NCI-H2107 treated with DMSO at 0.1 percent for 48 hours (cell line): Measurements from ENCODE around the gene MSH2.
"Not testable (repeated sequence)": the region's sequence is repeated elsewhere in the genome, so short reads cannot be mapped to it uniquely, and the experiment has no call there.

Experiments
- DNase-seq: peaks from one replicate; lab custom pipeline; 2025; ENCODE audit not compliant: unreplicated experiment; lab: John Stamatoyannopoulos, UW

Gene MSH2

DNA sequence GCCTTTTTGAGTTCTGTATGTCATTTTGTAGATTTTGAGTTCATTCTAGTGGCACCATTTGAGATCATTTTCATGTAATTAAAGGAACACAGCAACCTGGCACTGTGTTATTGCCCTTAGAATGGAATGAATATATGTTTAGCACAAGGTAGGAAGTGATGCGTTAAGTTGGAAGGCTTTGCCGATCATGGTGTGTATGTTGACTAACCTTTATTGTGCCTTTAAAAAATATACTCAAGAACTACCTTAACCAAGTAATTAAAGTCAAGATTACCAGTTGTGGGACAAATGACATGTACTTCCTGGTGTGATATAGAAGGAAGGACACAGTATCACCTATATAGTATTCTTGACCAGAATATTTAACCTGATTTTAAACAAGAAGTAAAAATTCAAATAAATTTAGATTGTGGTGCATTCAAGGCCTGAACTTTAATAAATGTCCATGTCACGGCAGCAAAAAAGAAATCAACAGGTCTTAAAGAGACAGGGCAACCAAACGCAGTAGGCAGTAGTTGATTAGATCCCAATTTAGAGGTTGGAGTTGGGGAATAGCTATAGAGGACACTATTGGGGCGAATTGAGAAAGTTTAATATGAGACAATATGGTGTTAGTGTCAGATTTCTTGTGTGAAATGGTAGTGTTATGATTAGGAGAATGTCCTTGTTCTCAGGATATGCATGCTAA, 68.6 kb downstream of the MSH2 start:
- no peak for DNase-seq

DNA sequence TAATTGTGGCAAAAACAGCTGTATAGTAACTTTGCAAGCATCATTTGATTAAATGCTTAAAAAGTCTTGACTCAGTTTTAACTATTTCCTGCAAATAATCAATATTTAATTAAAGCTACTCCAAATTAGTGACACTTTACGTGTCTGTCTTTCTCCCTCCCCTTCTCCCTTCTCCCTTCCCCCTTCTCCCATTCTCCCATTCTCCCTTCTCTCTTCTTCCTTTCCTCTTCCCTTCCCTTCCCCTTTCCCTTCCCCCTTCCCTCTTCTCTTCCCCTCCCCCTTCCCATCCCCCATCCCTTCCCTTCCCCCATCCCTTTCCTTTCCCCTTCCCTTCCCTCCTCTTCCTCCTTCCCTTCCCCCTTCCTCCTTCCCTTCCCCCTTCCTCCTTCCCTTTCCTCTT, 76.9 kb downstream of the MSH2 start:
- no peak for DNase-seq

DNA sequence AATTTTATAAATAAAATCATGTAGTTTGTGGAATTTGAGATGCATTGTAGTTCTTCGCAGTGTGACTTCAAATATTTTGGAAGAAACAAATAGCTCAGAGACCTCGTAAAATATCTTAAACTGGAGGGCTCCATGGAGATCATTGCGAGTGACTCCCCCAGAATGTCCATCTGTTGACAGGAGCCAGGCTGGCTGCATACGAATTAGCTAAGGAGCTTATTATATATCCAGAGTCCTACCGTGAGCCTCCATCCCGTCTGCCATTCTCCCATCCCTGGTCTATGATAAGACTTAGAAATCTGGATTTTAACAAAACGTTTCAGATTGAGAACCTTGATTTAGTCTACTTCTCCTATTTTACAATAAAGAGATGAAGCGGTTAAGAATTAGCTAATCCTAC, 80.2 kb downstream of the MSH2 start:
- no peak for DNase-seq

DNA sequence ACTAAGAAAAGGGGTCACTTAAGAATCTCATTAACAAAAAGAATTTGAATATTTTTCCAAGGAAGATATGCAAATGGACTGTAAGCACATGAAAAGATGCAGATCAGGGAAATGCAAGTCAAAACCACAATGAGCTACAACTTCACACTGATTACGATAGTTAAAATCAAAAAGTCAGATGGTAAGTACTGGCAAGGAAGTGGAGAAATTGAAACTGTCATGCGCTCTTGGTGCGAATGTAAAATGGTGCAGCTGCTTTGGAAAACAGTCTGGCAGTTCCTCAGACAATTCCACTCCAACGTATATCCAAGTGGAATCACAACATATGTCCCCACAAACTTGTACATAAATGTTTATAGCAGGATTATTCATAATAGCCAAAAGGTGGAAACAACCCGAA, 81.4 kb downstream of the MSH2 start:
- no peak for DNase-seq

DNA sequence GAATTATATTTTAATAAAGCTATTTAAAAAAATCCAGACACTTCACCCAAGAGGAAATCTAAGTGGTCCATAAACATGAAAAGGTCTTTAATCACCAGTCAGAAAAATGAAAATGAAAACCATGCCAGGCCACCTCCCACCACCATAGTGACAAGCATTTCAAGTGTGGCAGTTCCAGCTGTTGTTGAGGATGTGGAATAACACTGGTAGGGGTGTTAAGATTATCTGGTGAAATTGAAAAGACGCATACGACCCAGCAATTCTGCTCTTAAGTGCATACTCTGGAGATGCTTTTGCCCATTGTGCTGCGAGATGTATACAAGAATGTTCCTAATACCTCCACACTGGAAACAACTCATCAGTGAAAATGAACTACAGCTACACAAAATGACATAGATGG, 82.2 kb downstream of the MSH2 start:
- DNase-seq, result no peak

DNA sequence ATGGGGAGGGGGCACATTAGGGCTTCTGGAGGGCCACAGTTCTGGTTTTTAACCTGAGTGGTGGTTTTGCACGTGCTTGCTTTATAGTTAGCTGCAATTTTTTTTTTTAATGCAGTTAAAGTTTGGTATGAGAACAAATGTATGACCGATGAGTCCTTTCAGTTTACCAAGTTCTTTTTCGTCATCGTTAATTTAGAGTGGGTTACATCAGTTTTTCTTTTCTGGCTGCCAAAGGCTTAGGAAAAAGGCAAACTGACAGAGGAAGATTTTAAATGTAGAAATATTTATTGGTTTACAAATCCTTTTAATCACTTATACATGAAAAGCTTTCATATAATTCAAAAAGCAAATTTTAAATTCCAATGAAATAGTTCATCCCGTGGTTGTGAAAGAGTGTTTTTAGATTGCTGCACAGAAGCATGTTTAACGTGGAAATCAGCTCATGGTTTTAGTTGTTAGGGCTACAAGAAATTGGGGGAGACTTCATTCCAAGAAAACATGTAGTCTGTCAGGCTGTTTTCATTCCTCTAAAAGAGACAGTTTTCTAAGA, 82.9 kb downstream of the MSH2 start:
- DNase-seq, result no peak

DNA sequence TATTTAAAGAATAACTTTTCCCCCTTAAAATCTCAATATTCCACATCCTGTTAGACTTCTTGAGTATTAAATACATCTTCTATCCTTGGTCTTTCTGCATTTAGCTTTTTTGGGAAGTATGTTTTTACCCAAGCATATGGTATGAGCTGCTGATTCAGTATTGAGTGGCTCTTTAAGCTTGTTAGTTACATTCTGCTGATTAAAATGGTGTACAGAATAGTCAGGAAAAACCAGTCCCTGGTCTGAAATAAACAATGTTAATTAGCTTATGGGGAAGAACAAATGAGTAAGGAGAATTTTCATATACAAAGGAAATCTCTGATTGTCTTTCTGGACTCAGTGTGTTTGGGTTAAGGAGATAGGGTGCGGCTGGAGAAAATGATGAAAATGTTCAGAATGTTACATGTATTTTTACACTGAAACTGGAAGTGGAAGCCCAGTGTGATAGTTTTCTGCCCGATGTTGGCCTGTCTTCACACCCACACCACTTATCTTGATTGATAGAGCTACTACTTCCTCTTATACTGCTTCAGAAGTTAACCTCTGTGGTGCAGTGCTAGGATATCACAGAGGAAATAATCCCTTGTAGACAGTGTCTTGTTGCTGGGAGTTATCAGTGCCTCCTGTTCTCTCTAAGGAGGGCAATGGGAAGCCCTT, 84.0 kb downstream of the MSH2 start:
- DNase-seq, result no peak

DNA sequence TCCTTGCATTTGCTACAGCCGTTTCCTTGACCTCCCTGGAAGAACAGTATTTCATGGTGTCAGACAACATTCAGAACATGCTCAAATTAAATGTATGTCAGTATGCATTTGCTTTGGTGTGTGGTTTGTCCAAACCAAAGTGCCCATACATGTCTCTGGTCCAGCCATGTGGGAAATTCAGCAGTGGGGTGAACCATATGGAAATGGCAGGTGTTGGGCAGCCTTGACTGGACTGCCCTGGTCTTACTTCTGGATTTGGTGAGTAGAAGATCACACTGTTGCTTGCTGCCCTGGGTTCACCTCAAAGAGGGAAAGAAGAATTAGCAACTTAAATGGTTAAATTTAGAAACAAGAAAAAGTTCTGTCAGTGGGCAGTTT, 84.5 kb downstream of the MSH2 start:
- no peak for DNase-seq

DNA sequence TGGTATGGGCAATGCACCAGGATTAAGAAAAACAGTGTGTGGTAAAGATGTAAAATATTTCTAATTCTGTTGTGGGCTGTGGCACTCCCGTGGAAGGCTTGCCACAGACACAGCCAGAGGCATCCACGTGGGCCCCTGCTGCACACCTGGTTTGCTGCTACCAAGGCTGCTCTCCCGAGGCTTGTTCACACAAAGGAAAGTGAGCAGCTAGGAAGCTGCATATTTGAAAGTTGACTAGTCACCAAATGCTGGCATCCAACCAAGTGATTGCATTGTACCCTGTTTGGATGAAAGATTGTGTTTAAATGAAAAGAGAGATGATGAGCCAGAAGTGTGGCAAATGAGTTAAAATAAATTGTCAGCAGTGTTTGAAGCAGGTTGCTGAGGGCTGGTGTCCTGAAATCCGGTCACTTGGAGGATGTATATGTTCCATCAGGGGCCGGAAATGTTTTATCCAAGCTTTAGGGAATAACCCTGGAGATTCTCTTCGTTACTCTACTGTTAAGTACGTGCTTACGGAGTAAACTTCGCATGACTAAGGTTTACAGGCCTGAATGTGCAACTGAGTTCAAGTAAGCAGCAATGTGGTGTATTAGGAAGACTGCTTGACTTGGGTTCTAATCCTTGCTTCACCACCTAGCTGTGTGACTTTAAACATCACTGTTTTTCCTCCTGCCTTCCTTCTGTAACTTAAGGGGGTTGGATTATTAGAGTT, 86.1 kb downstream of the MSH2 start:
- DNase-seq, result no peak

DNA sequence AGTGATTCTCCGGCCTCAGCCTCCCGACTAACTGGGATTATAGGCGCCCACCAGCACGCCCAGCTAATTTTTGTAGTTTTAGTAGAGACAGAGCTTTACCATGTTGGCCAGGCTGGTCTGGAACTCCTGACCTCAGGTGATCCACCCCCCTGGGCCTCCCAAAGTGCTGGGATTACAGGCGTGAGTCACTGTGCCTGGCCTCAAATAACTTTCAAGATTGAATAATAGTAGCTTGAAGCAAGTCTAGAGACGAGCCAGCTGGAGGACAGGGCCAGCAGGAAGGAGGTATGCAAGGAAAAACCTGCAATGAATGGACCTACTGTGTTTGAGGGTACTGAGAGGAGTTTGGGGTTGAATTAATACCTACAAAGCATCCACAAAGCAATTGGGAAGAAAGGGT, 87.5 kb downstream of the MSH2 start:
- DNase-seq, result no peak

DNA sequence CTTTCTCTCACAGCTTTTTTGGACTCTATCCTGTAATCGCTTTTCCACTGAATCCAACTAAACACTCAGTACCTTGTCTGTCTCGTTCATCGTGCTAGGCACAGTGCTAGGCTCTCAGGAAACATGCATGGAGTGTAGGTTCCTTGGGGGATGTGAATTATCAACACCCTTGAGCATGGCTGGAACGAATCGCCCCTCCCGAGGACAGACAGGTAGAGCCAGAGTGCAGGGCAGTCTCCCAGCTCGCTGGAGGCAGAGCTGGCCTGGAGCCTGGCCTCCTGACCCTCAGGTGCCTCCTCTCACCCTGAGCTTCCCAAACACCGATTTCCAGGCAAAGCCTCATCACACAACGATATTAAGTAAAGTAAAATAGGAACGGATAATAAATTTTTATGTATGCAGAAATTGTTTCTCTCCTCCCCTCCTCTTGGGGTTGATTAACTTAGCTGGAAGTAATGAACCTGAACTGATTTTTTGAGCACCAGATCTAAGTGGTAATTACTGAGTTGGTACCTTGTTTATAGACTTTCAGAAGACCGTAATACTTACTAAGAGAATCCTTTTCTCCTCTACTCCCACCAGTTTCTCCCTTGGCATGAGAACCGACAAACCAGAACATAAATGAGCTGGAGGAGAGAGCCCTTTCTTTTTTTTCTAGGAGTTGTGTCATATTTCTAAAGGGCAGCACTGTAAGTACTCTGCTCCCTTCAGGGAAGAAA, 90.5 kb downstream of the MSH2 start:
- DNase-seq, result no peak

DNA sequence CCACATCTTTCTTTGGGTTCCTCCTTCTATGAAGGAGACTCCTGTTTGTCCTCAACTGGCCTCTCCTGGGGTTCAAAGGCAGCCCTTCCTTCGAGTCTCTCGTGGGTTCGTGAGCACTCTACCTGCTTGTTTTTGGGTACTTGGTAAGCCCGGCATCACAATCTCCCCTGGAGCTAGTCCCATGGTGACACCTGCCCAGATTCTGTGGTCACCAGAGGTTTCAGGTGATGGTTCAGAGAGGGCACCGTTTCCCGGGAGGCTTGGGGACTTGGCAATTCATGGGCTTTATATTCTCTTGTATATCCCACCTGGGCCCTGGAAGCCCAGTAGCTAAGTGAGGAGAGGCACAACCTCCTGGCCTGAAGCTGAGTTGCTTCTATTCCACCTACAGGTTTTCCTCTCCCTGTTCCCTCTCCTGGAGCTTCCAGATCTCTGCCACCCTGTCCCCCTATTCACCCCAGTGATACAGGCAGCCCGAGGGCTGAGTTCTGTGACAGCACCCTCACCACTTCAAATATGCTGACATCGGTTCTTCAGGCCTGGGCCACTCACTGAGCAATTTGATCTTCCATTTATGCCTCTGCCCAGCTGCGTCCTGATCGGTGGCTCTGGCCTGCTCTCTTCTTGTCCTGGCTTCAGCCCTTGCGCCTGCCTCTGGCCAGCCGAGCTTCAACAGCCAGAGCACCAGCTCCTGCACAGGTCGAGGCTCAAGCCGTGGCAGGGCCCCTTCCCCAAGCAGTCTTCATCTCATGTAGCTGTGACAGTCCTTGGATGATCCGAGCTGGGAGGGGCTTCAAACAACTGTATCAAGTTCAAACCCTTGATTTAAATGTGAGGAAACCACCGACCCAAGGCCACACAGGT, 91.5 kb downstream of the MSH2 start:
- no peak for DNase-seq

DNA sequence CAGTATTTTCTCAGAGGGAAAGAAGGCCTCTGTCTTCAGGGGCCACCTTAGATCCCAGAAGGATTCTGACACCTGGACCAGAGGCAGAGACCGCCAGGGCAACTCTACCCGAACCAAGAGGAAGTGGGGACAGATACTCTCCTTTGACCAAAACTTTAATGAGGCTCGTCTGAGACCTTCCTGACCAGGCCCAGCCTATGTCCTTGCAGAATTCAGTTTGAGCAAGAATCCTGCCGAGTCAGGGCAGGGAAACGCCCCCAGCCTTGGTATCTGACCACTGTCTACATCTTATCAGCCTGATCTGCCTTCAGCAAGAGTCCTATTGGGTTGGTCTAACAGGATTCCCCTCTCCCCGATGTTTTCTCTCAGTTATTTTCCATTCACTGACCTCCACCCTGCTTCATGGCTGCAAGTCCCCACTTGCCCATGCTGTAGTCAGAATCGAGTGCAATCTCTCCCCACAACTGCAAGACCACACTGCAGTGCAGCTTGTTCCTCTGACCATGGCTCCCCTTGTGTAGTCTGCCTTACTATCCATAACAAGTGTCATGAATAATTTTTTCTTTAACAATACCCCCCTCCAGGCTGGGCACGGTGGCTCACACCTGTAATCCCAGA, 95.0 kb downstream of the MSH2 start:
- DNase-seq, result no peak

DNA sequence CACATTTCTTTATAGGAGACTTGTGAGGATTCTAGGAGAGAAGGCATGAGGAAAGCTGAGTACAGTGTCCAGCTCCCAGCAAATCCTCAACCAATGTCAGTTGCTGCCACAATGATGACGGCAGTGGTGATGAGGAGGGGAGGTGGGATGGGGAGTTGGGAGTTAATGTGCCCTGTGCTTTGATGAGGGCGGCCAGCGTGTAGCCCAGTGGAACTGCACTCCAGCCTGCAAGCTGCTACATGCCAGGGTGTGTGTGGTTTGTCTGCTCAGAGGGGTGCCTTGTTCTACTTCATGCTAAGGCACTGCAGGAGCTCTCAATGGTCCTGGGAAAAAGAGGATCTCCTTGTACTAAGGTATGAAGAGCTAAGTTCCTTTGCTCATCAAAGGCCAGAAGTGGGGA, 96.1 kb downstream of the MSH2 start:
- DNase-seq, result no peak

DNA sequence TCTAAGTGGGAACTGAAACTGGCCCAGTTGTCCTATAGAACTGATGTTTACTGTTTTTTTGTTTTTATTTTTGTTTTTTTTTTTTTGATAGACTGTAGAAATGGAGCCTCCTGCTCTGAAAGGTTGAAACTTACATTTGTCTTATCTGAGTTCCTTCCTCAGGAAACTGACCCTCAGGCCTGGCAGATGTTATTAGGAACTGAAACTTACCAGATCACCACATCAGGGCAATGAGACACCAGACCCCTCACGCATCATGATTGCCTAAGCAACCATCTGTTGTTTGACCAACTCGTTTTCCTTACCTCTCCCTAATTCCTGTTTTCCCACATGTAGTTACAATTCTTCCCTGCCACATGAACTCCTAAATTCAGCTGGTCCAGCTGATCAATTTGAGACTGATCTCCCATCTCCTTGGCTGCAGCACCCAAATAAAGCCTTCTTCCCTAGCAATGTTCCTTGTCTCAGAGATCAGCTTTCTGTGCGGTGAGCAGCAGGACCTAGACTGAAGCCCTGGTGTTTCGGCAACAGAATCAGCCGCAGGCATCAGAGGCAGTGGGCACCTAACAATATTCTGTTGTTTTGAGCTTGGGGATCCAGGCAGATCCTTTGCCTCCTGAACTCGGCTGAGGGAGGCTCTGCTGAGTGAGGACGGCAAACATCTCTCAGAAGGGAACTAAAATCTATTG, 96.8 kb downstream of the MSH2 start:
- DNase-seq, result no peak

DNA sequence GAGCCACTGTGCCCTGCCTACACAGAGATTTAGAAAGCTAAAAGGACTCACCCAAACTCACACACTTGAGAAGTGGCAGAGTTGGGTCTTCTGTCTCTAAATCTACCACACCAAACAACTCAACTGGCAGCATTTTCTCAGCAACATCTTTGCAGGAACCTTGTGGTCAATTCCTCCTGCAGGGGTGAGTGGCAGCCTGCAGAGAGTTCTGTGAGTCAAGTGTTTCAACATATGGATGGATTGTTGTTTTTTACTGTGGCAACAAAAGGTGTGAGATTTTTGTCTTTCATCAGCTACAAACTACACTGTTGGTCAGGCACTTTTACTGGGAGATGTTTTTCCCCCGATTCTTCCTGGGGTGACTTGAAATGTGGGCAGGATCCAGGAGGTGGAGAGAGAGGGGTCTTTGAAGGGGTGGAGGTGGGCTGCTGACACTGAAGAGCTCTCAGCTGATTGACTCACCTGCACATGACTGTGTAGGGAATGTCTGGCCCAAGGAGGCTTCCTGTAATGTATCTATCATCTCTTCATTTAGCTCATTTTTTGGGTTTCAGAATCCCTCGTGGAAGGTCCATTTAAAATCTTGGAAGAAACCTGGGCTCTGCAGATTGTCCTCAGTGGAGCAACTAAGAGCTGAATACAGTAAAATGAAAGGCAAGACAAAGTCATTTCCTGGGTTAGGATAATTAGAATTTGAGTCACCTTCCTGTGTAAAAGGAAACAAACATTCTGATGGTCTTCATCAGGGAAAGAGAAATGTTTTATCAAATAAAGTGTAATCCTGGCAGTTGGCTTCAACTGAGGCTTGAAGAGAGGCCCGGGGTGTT, 98.6 kb downstream of the MSH2 start:
- no peak for DNase-seq

DNA sequence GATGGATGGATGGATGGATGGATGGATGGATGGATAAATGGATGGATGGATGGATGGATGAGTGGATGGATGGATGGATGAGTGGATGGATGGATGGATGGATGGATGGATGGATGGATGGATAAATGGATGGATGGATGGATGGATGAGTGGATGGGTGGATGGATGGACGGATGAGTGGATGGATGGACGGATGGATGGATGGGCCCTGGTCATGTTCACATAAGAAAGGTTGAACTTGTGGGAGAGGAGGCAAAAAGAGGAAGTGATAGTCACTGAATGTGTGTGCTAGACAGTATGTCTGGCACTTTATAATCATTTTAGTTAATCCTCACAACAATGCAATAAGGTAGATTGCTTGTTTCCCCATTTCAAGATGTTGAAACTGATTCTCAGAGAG, 99.5 kb downstream of the MSH2 start:
- not testable (repeated sequence) for DNase-seq

DNA sequence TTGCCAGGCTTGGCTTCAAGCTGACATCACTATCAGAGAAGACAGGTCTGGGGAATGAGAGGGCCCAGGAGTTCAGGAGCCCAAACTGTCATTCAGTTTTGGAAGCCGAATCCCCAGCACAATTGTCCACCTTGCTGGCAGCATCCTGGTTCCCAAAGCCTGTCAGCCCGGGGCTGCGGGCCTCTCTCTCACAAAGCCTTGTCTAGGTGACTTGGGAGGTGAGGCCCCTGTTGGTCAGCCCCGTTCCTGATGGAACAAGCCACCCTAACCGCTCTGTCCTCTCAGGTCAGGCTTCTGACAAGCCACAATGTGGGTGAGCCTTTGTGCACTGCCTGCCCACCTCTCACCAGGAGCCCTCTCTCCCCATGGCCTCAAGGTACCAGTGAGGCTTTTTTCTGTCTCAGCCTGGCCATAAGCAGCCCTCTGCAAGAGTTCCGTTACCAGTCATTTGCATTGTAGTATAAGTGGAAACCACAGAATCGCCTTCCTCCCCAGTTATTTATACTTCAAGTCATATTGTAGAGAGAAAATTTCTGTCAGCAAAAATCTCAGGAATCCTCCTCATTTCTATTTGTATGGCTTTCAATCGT, 100.6 kb downstream of the MSH2 start:
- DNase-seq, result no peak
